Liver (tissue), 9 donors: ENCODE results near the gene TSPAN17. TPM values are rescaled to one million over a fixed set of nuclear protein-coding genes. Genes with fewer than 3 reads are reported as not detected.

Experiments used
- DNase-seq: peaks from one replicate; pipeline ENCODE4 v3.0.0-alpha.2; 2017; ENCODE audit warnings: low spot score
- H3K27ac ChIP-seq, 2 donors: one replicate each; pipeline ENCODE4 v1.7.0; 2013; ENCODE audit warnings: inconsistent platforms in 2 of 2, low read length in 2 of 2, control low read depth in 1 of 2, low read depth in 1 of 2, mild to moderate bottlenecking in 1 of 2
- H3K27me3 ChIP-seq, 4 donors: one replicate each; pipeline versions ENCODE4 v1.6.1 to v1.7.0; 2013; ENCODE audit warnings: low read length in 3 of 4, inconsistent platforms in 1 of 4, mild to moderate bottlenecking in 1 of 4, moderate library complexity in 1 of 4; ENCODE audit not compliant: control insufficient read depth in 4 of 4, insufficient read depth in 4 of 4
- H3K36me3 ChIP-seq, 4 donors: one replicate each; pipeline versions ENCODE4 v1.6.1 to v1.7.0; 2013; ENCODE audit warnings: low read length in 3 of 4, mild to moderate bottlenecking in 3 of 4, low read depth in 1 of 4, moderate library complexity in 1 of 4; ENCODE audit not compliant: control insufficient read depth in 4 of 4, insufficient read depth in 3 of 4
- H3K4me1 ChIP-seq, 4 donors: one replicate each; pipeline versions ENCODE4 v1.6.1 to v1.7.0; 2013; ENCODE audit warnings: low read length in 3 of 4, mild to moderate bottlenecking in 3 of 4, moderate library complexity in 1 of 4; ENCODE audit not compliant: control insufficient read depth in 4 of 4, insufficient read depth in 4 of 4
- H3K4me3 ChIP-seq, 3 donors: one replicate each; pipeline versions ENCODE4 v1.6.1 to v1.7.0; 2013; ENCODE audit warnings: low read length in 3 of 3, control low read depth in 1 of 3, low read depth in 1 of 3, mild to moderate bottlenecking in 1 of 3
- H3K9ac ChIP-seq, 2 donors: one replicate each; pipeline ENCODE4 v1.7.0; 2013; ENCODE audit warnings: low read length in 2 of 2, mild to moderate bottlenecking in 2 of 2, moderate library complexity in 2 of 2, control low read depth in 1 of 2, low read depth in 1 of 2
- H3K9me3 ChIP-seq, 4 donors: one replicate each; pipeline versions ENCODE4 v1.6.1 to v1.7.0; 2013; ENCODE audit warnings: low read length in 3 of 4; ENCODE audit not compliant: control insufficient read depth in 4 of 4
- ATF3 ChIP-seq: IDR thresholded peaks from 2 replicates; pipeline ENCODE4 v1.6.1; 2016; ENCODE audit warnings: antibody characterized with exemption
- CTCF ChIP-seq: fragments of 150-350 bp; IDR thresholded peaks from 2 replicates; pipeline ENCODE4 v1.5.1; 2017; ENCODE audit warnings: improper control_type of control experiment, low read depth, low read length; ENCODE audit not compliant: missing input control
- EGR1 ChIP-seq, 2 donors: IDR thresholded peaks; 2 replicates each; pipeline ENCODE4 v1.6.1; 2016 to 2018; ENCODE audit warnings: antibody characterized with exemption in 2 of 2, low read depth in 2 of 2
- FOXA1 ChIP-seq: IDR thresholded peaks from 2 replicates; pipeline ENCODE4 v1.6.1; 2016; ENCODE audit warnings: antibody characterized with exemption
- FOXA2 ChIP-seq: IDR thresholded peaks from 2 replicates; pipeline ENCODE4 v1.6.1; 2016; ENCODE audit warnings: antibody characterized with exemption
- GABPA ChIP-seq, 2 donors: IDR thresholded peaks in 1 of 2; conservative IDR thresholded peaks in 1 of 2; 2 replicates each; pipeline ENCODE4 v1.6.1; 2016; ENCODE audit warnings: antibody characterized with exemption in 2 of 2, mild to moderate bottlenecking in 1 of 2, moderate library complexity in 1 of 2
- HNF4A ChIP-seq, 2 donors: conservative IDR thresholded peaks; 2 replicates each; pipeline ENCODE4 v1.6.1; 2016; ENCODE audit warnings: antibody characterized with exemption in 2 of 2, mild to moderate bottlenecking in 2 of 2
- HNF4G ChIP-seq: IDR thresholded peaks from 2 replicates; pipeline ENCODE4 v1.6.1; 2016; ENCODE audit warnings: antibody characterized with exemption
- JUND ChIP-seq, 2 donors: IDR thresholded peaks; 2 replicates each; pipeline ENCODE4 v1.6.1; 2016; ENCODE audit warnings: antibody characterized with exemption in 2 of 2
- MAX ChIP-seq: IDR thresholded peaks from 2 replicates; pipeline ENCODE4 v1.6.1; 2016; ENCODE audit warnings: antibody characterized with exemption
- NR2F2 ChIP-seq: IDR thresholded peaks from 2 replicates; pipeline ENCODE4 v1.6.1; 2016; ENCODE audit warnings: antibody characterized with exemption
- RAD21 ChIP-seq, 2 donors: IDR thresholded peaks; 2 replicates each; pipeline ENCODE4 v1.6.1; 2016; ENCODE audit warnings: antibody characterized with exemption in 2 of 2, mild to moderate bottlenecking in 2 of 2
- REST ChIP-seq: IDR thresholded peaks from 2 replicates; pipeline ENCODE4 v1.6.1; 2016; ENCODE audit warnings: antibody characterized with exemption, mild to moderate bottlenecking
- RXRA ChIP-seq, 2 donors: IDR thresholded peaks; 2 replicates each; pipeline ENCODE4 v1.6.1; 2017 to 2018; ENCODE audit warnings: antibody characterized with exemption in 2 of 2, mild to moderate bottlenecking in 1 of 2
- SP1 ChIP-seq: IDR thresholded peaks from 2 replicates; pipeline ENCODE4 v1.6.1; 2018; ENCODE audit warnings: antibody characterized with exemption, mild to moderate bottlenecking
- TAF1 ChIP-seq: conservative IDR thresholded peaks from 2 replicates; pipeline ENCODE4 v1.6.1; 2016; ENCODE audit warnings: antibody characterized with exemption, mild to moderate bottlenecking
- YY1 ChIP-seq: IDR thresholded peaks from 2 replicates; pipeline ENCODE4 v1.6.1; 2016; ENCODE audit warnings: antibody characterized with exemption, mild to moderate bottlenecking
- ZBTB33 ChIP-seq: IDR thresholded peaks from 2 replicates; pipeline ENCODE4 v1.6.1; 2016; ENCODE audit warnings: antibody characterized with exemption
- WGBS: extraction: QIAGEN DNeasy Blood & Tissue Kit; methylation state at CpG from one replicate; pipeline ENCODE4 v1.1.7; 2013; 5-methylcytosine and 5-hydroxymethylcytosine counted together
- polyA plus RNA-seq, 2 donors: library from polyadenylated mRNA; stranded (reverse) in 1 of 2; unstranded in 1 of 2; fragments of 200-250 nt in 1 of 2; fragments of >200 nt in 1 of 2; fragmentation: Nextera tagmentation in 1 of 2; extraction: Ambion mirVana in 1 of 2; gene quantifications; one replicate each; pipeline versions ENCODE4 v1.2.1 to v1.2.3, GENCODE V29; 2013 to 2015
- total RNA-seq, 2 donors: library from RNA; depleted of rRNA; stranded (reverse); fragments of >200 nt; gene quantifications; one replicate each; pipeline ENCODE4 v1.2.3, GENCODE V29; 2014
- donor health status: healthy.
- donor health status: healthy.
- donor health status: healthy.
- donor health status: healthy.
- donor health status: healthy.

TSPAN17 gene
- total and polyA plus RNA-seq, 4 donors: 5.7 to 43.4 (median 16.2) TPM

- peaks cover 4 to 21% (median 7%) of the 10 kb centered on the region in 4 donors for H3K27me3 ChIP-seq
- H3K36me3 ChIP-seq: no peaks in the 10 kb centered on the region
- TF ChIP-seq FOXA1: no peak
- TF ChIP-seq GABPA (IDR thresholded peaks at IDR 0.05 in 1 of 2, conservative IDR thresholded peaks at IDR 0.05 in 1 of 2): no peak
- no peak for TF ChIP-seq YY1
- no peak for TF ChIP-seq TAF1
- TF ChIP-seq NR2F2: no peak
- no peak for TF ChIP-seq ZBTB33
- TF ChIP-seq SP1: no peak
- TF ChIP-seq RXRA (IDR thresholded peaks at IDR 0.05): no peak
- TF ChIP-seq EGR1 (IDR thresholded peaks at IDR 0.05; ENCODE audit: low read depth in 2 of 2): no peak
- TF ChIP-seq HNF4A (conservative IDR thresholded peaks at IDR 0.05): no peak
- no peak for TF ChIP-seq CTCF
- TF ChIP-seq JUND (IDR thresholded peaks at IDR 0.05): no peak
- no peak for TF ChIP-seq FOXA2
- no peak for TF ChIP-seq MAX
- TF ChIP-seq HNF4G: no peak
- TF ChIP-seq RAD21 (IDR thresholded peaks at IDR 0.05): no peak
- no peak for TF ChIP-seq REST
- no peak for TF ChIP-seq ATF3
- whole genome bisulfite sequencing: 7% methylated on average over 34 of the region's 34 CpGs
- no peak for DNase-seq
- no peak overlapping the region for H3K9ac ChIP-seq
- no peaks in the 10 kb centered on the region for H3K9me3 ChIP-seq
- H3K27ac ChIP-seq: no peak overlapping the region
- H3K4me3 ChIP-seq: no peak overlapping the region
- peaks cover 0 to 5% (median 5%) of the 10 kb centered on the region in 4 donors for H3K4me1 ChIP-seq
Measured at GRCh38 chr5:176629317-176629852, 17.9 kb upstream of the TSPAN17 start.
